K562 (cell line): Measurements from ENCODE around the gene PRM3.

Experiments
- CBX3 ChIP-seq, 2 experiments: IDR thresholded peaks; 1 replicate in 1 of 2; 2 replicates in 1 of 2; pipeline ENCODE4 v1.6.1; 2012; ENCODE audit warnings: inconsistent platforms in 2 of 2, low read length in 2 of 2, borderline replicate concordance in 1 of 2, control low read depth in 1 of 2
- ZNF212 ChIP-seq: fragments of 450-650 bp; formaldehyde crosslinking; IDR thresholded peaks from 2 replicates; pipeline ENCODE4 v1.4.0; 2020; ENCODE audit warnings: mild to moderate bottlenecking
- ZNF274 ChIP-seq: IDR thresholded peaks from 2 replicates; pipeline ENCODE4 v1.6.1; 2011; ENCODE audit warnings: low read depth, mild to moderate bottlenecking, low read length, moderate library complexity, borderline replicate concordance
- ZNF512 ChIP-seq: IDR thresholded peaks from 2 replicates; pipeline ENCODE4 v1.6.1; 2016; ENCODE audit warnings: missing genetic modification characterization, missing compliant biosample characterization

GRCh38 chr16:11280616-11281522 lies 7.4 kb upstream of the PRM3 start, which contains the start of gene PRM1:
- TF ChIP-seq ZNF212 (CRISPR knock-in tag) (no peak), ZNF512 (no peak), ZNF274 (no peak), CBX3 (IDR thresholded peaks at IDR 0.05; ENCODE audit: borderline replicate concordance in 1 of 2, low read length in 2 of 2) (no peak)
